ENCODE data around the gene ISLR2. TPM values are rescaled to one million over a fixed set of nuclear protein-coding genes. Genes with fewer than 3 reads are reported as not detected.

ISLR2 gene
- total RNA-seq, 1 experiment from 2014 or later = 0.05 TPM

GRCh38 chr15:74124196-74124595, 6.2 kb upstream of the ISLR2 start:
- intact Hi-C loops (cut with micrococcal nuclease) = no loop called here
- H3K9me3 ChIP-seq (ENCODE audit: control insufficient read depth in 1 of 2, insufficient read depth in 1 of 2, low read depth in 1 of 2, low read length in 2 of 2) = no peaks in the 10 kb centered on the region
- DNase-seq (ENCODE audit: low read depth, low spot score) (no peak), ATAC-seq (no peak)
- ChIA-PET CTCF (interaction anchor here (2.3 kb wide), 1 partner anchor 184 kb away, joined by 10 read pairs; no protein-coding TSS in a partner anchor), RAD21 (ENCODE audit: low non-redundant PET in 1 of 2, low total read pairs in 2 of 2, uncharacterized antibody in 2 of 2, unreplicated experiment in 2 of 2) (no interaction called here), POLR2A (no interaction called here)
- H3K27ac ChIP-seq (ENCODE audit: low read depth, low read length) = no peak overlapping the region
- no peaks in the 10 kb centered on the region for H3K9me2 ChIP-seq (ENCODE audit: insufficient read depth)
- H3K4me2 ChIP-seq (ENCODE audit: low read length) = no peak overlapping the region
- no peaks in the 10 kb centered on the region; the same call in 1 of the 2 replicates for H3K27me3 ChIP-seq (ENCODE audit: insufficient read depth, low read length)
- no peak overlapping the region for H3K9ac ChIP-seq (ENCODE audit: low read length)
- H3K4me3 ChIP-seq (replicated peaks in 1 of 2; ENCODE audit: low read depth in 1 of 2, low read length in 2 of 2) = no peak overlapping the region
- TF ChIP-seq CEBPB (IDR thresholded peaks at IDR 0.05; ENCODE audit: low read depth) (no peak), FOSL1 (IDR thresholded peaks at IDR 0.05; ENCODE audit: low read depth) (no peak), RAD21 (IDR thresholded peaks at IDR 0.05; ENCODE audit: low read depth) (no peak), EGR1 (IDR thresholded peaks at IDR 0.05; ENCODE audit: low read depth) (no peak), JUND (IDR thresholded peaks at IDR 0.05) (no peak), SRF (IDR thresholded peaks at IDR 0.05; ENCODE audit: low read depth) (no peak), POLR2A (IDR thresholded peaks at IDR 0.05; ENCODE audit: borderline replicate concordance, extremely low read depth, insufficient read depth, insufficient read length) (no peak), ZNF274 (IDR thresholded peaks at IDR 0.05; ENCODE audit: low read depth, low read length) (no peak), CBX3 (IDR thresholded peaks at IDR 0.05; ENCODE audit: low read depth) (no peak), EZH2phosphoT487 (IDR thresholded peaks at IDR 0.05; ENCODE audit: borderline replicate concordance) (no peak), ZFX (IDR thresholded peaks at IDR 0.05) (no peak), ZBTB33 (IDR thresholded peaks at IDR 0.05; ENCODE audit: extremely low read depth, insufficient replicate concordance, low read length) (no peak), ELF1 (IDR thresholded peaks at IDR 0.05; ENCODE audit: borderline replicate concordance, low read depth) (no peak), CTCF (IDR thresholded peaks at IDR 0.05 in 2 of 3, conservative IDR thresholded peaks at IDR 0.05 in 1 of 3; ENCODE audit: borderline replicate concordance in 1 of 3, insufficient read depth in 1 of 3, low read depth in 2 of 3, low read length in 2 of 3) (no peak)
- no TSS peak for BruUV-seq (replicated peaks)
- no peak overlapping the region for H2AFZ ChIP-seq (ENCODE audit: low read depth, low read length, poor library complexity, severe bottlenecking)
- no peaks in the 10 kb centered on the region for H3K79me2 ChIP-seq (ENCODE audit: insufficient read depth, low read length)
- no peaks in the 10 kb centered on the region for H3K36me3 ChIP-seq (ENCODE audit: control insufficient read depth in 1 of 2, insufficient read depth in 2 of 2, low read length in 2 of 2)
- H4K20me1 ChIP-seq (ENCODE audit: insufficient read depth) = no peaks in the 10 kb centered on the region
- H3K4me1 ChIP-seq (ENCODE audit: control insufficient read depth in 1 of 2, insufficient read depth in 2 of 2, low read length in 2 of 2) = peaks cover 0 to 9% of the 10 kb centered on the region in 2 experiments; a peak in 2 of 4 replicates
